M059J (cell line): Measurements from ENCODE around the gene SSX2IP. TPM values are rescaled to one million over a fixed set of nuclear protein-coding genes. Genes with fewer than 3 reads are reported as not detected.
A peak's percentile ranks its signal among the peaks of the same experiment; 100 is the strongest.
"Not testable (repeated sequence)": the region's sequence is repeated elsewhere in the genome, so short reads cannot be mapped to it uniquely, and the experiment has no call there.

Source experiments
- DNase-seq: peaks from one replicate; pipeline ENCODE4 v3.0.0-alpha.2; 2012; ENCODE audit warnings: low read depth
- total RNA-seq: library from RNA; depleted of rRNA; stranded (reverse); fragments of >200 nt; shearing (Covaris generic); gene quantifications from 2 replicates; pipeline ENCODE4 v1.2.3, GENCODE V29; 2014; rRNA removed

SSX2IP gene
- total RNA-seq, 1 experiment from 2014 or later = 45.5 TPM

GRCh38 chr1:84617349-84617748 is 72.9 kb downstream of the SSX2IP start:
- DNase-seq = no peak

GRCh38 chr1:84615790-84616189 is 74.5 kb downstream of the SSX2IP start:
- DNase-seq = no peak

- DNase-seq = no peak
Observed at GRCh38 chr1:84613887-84614286, 76.4 kb downstream of the SSX2IP start.

- no peak for DNase-seq
Observed at GRCh38 chr1:84613026-84613425, 77.2 kb downstream of the SSX2IP start.

DNA sequence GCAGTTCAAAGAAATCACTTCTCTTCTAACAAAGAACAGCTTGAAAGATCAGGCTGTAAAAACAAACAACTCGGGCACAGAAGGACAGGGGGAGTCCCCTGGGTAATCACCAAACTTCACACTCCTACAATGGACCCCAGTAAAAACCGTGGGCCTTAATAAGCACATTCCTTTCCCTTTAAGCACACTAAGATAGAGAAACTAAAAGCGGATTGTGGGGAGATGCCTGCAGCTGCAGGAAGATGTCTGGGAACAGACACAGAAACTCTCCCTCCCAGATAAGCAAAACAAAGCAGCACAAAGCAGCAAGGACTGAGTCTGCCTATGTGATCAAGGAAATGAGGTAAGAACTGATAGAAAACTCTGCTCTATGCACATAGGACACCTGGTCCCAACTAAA is 78.5 kb downstream of the SSX2IP start:
- peak; percentile 56 for DNase-seq

DNA sequence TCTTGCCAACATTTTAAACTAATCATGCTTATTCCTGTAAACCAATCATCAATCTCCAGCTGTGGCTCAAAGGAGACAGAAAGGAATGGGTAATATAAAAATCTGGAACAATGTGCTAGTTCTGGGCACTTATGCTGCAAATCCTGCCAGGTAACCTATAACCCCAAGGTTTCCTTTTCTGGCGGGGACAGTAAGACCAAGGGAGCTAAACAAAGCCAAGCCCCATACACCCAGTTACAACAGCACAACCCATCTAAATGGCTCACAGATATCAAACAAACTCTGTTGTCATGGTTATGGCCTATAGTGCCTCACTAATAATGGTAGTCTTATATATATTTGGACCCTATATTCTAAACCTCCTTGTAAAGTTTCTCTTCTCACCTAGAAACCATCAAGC is 79.2 kb downstream of the SSX2IP start:
- no peak for DNase-seq

DNA sequence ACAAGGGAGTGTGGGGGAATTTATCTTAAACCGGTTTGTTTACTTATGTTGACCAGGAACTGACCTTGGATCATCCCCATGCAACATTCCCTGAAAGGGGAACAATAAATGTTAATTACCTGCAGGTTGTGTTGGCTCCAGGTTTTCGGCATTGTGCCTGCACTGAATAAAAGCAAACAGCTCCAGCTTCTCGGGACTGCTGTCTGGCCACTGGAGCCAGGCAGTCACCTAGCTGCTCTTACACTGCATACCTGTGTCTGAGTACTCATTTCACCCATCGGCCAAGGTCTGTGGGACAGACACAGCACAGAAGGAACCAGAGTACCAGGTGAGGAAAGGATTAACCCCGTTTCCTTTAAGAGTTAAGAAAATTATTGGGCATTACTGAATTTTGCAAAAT is 83.3 kb downstream of the SSX2IP start:
- no peak for DNase-seq

DNA sequence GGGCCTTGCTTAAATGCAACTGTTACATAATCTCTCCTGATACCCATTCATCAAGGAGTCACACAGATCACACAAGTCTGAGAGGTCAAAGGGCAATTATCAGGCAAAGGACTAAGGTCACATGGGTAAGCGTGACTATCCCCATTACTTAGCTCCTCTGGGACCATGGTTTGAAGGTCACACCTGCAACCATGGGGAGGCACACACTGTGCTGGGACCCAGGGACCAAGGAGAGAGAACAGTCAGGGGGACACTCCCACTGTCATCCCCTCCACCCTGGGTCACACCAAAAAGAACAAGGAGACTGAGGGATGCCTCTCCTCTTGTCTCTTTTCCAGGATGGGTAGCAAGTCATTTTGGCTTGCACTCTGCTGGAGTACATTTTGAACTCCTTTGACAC is 85.1 kb downstream of the SSX2IP start:
- DNase-seq = no peak

DNA sequence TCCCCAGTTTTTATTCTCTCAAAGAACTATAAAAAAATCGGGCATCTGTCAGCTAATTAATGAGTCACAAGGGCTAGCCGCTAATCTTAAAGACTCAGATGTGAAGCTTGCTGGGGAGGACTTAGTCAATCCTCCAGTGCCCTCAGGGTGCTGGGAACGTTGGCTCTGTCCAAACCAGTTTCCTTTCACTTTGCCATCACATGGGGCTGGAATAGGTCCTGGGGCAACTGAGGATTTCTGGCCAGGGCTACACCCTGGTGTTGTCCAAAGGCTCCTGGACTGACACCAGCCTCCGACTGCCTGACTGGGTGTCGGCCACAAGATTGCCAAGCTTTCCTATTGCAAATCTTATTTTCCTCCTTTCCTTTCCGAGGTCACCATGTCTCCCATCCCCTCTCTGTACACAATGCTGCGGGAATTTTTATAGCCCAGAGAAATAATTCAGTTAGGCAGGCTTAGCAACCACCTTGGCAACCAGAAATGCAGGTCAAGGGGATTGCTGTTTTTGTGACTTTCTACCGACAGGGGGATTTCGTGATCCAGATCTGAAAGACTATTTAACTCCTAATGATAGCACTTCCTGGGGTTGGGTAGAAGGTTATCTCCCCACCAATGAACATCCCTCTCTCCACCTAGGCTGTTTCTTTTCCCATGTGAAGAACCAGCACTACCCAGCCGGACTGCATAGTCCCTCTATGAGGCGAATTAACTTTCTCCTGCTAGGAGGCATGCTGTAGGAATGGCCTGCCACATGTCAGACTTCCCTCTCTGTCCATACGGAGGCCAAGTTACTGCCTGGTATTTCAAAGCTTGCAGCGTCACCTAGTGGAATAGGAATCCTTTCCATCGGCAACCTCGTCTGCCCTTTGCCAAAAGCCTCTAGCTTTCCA is 86.1 kb downstream of the SSX2IP start:
- peak; percentile 100 for DNase-seq

DNA sequence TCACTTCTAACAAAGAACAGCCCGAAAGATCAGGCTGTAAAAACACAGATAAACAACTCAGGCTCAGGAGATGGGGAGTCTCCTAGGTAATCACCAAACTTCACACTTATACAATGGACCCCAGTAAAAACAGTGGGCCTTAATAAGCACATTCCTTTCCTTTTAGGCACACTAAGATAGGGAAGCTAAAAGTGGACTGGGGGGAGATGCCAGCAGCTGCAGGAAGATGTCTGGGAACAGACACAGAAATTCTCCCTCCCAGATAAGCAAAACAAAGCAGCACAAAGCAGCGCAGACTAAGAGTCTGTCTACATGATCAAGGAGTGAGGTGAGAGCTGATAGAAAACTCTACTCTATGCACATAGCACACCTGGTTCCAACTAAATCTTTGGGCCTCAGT is 87.0 kb downstream of the SSX2IP start:
- DNase-seq = peak; percentile 78

- DNase-seq = no peak
Observed at GRCh38 chr1:84600796-84601195, 89.5 kb downstream of the SSX2IP start.

GRCh38 chr1:84598846-84599741 is 91.2 kb downstream of the SSX2IP start:
- peak; percentile 90 for DNase-seq

DNA sequence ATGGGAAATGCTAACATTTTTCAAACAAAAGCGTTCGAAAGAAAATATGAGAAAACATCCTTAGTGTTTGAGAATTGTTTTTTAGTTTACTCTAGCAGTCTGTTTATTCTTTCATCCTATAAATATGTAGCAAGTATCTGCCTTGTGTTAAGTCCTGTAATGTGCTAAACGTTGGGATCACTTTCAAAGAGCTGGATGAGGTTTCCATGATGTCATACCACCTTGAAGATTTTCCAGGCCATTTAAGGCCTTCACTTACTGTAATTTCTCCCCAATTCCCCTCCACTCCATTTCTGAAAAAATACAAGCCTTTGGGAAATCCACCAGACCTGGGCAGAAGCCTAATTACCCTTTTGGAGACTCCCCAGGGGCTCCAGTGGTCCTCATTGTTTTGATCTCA is 91.8 kb downstream of the SSX2IP start:
- DNase-seq = peak; percentile 67

DNA sequence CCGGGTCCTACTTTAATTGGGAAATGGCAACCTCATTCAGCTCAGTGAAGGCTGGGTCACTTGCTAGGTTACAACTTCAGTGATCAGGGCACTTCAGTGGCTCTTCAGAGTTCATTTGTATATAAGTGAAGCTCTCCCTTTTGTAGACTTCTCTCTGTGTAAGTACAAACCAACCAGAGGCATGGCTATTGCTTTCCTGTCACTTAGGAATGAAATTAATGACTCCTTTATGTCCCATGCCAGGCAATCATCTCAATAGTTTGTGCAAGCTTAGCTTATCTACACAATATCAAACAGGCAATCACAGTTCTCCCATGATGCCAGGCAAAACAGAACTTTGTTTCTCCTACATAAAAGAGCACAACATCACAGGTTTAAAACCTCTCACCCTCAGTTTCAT is 93.2 kb downstream of the SSX2IP start:
- DNase-seq = no peak

DNA sequence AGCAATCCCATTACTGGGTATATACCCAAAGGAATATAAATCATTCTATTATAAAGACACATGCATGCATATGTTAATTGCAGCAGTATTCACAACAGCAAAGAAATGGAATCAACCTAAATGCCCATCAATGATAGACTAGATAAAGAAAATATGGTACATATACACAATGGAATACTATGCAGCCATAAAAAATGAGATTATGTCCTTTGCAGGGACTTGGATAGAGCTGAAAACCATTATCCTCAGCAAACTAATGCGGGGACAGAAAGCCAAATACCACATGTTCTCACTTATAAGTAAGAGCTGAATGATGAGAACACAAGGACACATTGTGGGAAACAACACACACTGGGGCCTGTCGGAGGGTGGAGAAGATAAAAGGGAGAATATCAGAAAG is 95.3 kb downstream of the SSX2IP start:
- not testable (repeated sequence) for DNase-seq

Other genes starting within 250 kb of the SSX2IP start
- gene RPF1, start 211.2 kb downstream of the SSX2IP start, total RNA-seq = 80.6 and 89.7 TPM in 2 replicates
- gene SPATA1, start 184.1 kb downstream of the SSX2IP start, total RNA-seq = 0.30 TPM in 1 of 2 replicates, not detected in the other
- gene GNG5, start 183.9 kb downstream of the SSX2IP start, total RNA-seq = 229 and 313 TPM in 2 replicates
- 28.4 and 40.2 TPM in 2 replicates for gene CTBS, start 116.0 kb downstream of the SSX2IP start, total RNA-seq
- gene LPAR3, start 202.7 kb upstream of the SSX2IP start, total RNA-seq = 2.6 and 3.6 TPM in 2 replicates